Mammary epithelial cell (primary cell): Measurements from ENCODE around the gene GPR143.

Source experiments
- EZH2 ChIP-seq: IDR thresholded peaks from 2 replicates; pipeline ENCODE4 v1.6.1; 2012; ENCODE audit warnings: low read length, inconsistent platforms, borderline replicate concordance
- TF ChIP-seq, protein P1 (sequence below), 2 donors: IDR thresholded peaks in 1 of 2; conservative IDR thresholded peaks in 1 of 2; 2 replicates each; pipeline ENCODE4 v1.5.1; 2011 to 2012; ENCODE audit warnings: inconsistent platforms in 2 of 2, low read length in 2 of 2, mild to moderate bottlenecking in 2 of 2, control low read depth in 1 of 2, low read depth in 1 of 2; ENCODE audit not compliant: insufficient read depth in 1 of 2; ENCODE audit errors: extremely low read depth in 1 of 2

DNA sequence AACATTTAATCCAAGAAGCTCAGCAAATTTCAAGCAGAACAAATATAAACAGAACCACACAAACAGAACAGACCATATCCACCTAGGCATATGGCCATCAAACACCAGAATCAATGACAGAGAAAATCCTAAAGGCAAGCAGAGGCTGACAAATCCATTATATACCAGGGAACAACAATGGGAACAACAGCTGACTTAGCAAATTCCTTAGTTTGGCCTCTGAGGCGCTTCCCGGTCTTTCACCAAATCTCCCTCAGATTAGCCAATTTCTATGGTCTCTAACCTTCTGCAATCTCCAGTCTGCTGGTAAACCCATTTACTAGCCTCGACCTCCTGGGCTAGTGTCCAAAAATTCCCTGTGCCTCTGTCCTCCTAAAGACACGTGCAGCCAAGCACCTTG, 59.2 kb downstream of the GPR143 start:
- TF ChIP-seq, protein P1, sequence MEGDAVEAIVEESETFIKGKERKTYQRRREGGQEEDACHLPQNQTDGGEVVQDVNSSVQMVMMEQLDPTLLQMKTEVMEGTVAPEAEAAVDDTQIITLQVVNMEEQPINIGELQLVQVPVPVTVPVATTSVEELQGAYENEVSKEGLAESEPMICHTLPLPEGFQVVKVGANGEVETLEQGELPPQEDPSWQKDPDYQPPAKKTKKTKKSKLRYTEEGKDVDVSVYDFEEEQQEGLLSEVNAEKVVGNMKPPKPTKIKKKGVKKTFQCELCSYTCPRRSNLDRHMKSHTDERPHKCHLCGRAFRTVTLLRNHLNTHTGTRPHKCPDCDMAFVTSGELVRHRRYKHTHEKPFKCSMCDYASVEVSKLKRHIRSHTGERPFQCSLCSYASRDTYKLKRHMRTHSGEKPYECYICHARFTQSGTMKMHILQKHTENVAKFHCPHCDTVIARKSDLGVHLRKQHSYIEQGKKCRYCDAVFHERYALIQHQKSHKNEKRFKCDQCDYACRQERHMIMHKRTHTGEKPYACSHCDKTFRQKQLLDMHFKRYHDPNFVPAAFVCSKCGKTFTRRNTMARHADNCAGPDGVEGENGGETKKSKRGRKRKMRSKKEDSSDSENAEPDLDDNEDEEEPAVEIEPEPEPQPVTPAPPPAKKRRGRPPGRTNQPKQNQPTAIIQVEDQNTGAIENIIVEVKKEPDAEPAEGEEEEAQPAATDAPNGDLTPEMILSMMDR (conservative IDR thresholded peaks at IDR 0.05 in 1 of 2, IDR thresholded peaks at IDR 0.05 in 1 of 2; ENCODE audit: extremely low read depth in 1 of 2, insufficient read depth in 1 of 2, low read depth in 1 of 2, low read length in 2 of 2) = no peak
- no peak for TF ChIP-seq EZH2
